ENCODE results near the gene ENG.
A peak's percentile ranks its signal among the peaks of the same experiment; 100 is the strongest.
"Not testable (repeated sequence)": the region's sequence is repeated elsewhere in the genome, so short reads cannot be mapped to it uniquely, and the experiment has no call there.

Gene ENG

DNA sequence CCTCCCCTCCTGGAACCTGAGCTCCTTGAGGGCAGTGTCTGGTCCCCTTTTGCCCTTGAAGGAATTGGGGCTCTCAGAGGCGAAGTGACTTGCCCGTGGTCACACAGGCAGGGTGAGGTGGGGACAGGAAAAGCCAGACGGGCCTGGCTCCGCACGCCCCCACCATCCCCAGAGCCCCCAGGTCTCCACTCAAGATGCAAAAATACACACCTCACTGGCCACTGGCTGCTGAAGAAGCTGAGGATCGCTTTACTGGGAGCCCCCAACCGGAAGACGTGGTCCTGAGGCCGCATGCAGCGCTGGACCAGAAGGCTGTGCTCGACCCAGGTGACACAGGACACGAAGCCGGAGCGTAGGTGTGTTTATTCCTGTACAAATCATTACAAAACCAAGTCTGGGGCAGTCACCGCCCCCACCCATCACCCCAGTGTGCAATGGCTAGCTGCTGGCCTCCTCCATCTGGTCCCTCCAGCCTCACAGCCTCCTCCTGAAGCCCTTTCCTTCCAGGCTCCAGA lies 30.6 kb upstream of the ENG start:
- no peak overlapping the region for H3K4me3 ChIP-seq (ENCODE audit: low read depth, low read length)
- TF ChIP-seq, protein P1, sequence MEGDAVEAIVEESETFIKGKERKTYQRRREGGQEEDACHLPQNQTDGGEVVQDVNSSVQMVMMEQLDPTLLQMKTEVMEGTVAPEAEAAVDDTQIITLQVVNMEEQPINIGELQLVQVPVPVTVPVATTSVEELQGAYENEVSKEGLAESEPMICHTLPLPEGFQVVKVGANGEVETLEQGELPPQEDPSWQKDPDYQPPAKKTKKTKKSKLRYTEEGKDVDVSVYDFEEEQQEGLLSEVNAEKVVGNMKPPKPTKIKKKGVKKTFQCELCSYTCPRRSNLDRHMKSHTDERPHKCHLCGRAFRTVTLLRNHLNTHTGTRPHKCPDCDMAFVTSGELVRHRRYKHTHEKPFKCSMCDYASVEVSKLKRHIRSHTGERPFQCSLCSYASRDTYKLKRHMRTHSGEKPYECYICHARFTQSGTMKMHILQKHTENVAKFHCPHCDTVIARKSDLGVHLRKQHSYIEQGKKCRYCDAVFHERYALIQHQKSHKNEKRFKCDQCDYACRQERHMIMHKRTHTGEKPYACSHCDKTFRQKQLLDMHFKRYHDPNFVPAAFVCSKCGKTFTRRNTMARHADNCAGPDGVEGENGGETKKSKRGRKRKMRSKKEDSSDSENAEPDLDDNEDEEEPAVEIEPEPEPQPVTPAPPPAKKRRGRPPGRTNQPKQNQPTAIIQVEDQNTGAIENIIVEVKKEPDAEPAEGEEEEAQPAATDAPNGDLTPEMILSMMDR (IDR thresholded peaks at IDR 0.05; ENCODE audit: low read depth, low read length) = no peak

DNA sequence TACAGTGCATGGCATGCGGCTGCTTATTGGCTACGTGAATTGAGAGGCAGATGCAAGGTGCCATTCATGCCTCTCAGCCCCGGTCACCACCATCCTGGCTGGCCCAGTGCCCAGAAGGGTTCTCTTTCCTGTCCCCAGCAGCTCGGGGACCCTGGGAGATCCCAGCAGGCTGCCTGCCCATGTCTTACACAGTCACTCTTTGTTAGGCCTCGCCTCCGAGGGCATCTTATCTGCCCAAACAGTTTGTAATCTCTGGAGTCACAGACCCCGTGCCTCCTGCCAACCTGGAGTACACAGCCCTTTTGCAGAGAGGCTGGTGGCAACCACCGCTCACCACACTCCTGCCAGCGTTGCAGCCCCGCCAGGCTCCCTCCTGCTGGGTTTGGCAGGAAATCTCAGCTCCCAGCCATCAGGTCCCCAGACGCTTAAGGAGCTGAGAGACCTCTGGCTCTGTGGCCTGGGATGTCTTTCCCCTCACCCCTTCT lies 30.0 kb upstream of the ENG start:
- H3K4me3 ChIP-seq (ENCODE audit: low read depth, low read length) = no peak overlapping the region
- TF ChIP-seq, protein P1 (IDR thresholded peaks at IDR 0.05; ENCODE audit: low read depth, low read length) = no peak

DNA sequence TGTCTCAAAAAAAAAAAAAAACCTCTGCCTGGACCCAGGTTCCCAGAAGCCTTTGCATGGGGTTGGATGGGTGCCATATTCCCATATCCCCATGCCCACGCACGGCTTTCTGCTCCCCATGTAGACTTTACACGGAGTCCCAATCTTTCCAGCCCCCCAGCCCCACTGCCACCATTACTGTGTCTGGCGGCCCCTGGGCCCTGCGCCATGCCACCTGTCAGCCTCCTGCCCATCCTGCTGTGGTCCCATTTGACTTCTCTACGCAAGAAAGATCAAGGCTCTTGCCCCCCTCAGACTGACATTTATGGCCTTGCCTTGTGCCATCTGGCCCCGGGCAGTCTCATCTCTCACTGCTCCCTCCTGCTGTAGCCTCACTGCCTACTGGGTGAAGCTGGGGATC lies 29.5 kb upstream of the ENG start:
- no peak overlapping the region for H3K4me3 ChIP-seq (ENCODE audit: low read depth, low read length)
- TF ChIP-seq, protein P1 (IDR thresholded peaks at IDR 0.05; ENCODE audit: low read depth, low read length) = no peak

DNA sequence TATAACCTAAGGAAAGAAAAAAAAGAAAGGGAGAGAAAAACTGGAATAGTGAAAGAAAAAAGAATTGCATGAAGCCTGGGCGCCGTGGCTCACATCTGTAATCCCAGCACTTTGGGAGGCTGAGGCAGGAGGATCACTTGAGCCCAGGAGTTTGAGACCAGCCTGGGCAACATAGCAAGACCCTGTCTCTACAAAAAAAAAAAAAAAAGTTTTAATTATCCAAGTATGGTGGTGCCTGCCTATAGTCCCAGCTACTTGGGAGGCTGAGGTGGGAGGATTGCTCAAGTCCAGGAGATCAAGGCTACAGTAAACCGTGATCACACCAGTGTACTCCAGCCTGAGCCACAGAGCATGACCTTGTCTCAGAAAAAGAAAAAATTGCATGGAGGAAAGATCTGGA lies 27.3 kb upstream of the ENG start:
- H3K4me3 ChIP-seq (ENCODE audit: low read depth, low read length) = not testable (repeated sequence)

DNA sequence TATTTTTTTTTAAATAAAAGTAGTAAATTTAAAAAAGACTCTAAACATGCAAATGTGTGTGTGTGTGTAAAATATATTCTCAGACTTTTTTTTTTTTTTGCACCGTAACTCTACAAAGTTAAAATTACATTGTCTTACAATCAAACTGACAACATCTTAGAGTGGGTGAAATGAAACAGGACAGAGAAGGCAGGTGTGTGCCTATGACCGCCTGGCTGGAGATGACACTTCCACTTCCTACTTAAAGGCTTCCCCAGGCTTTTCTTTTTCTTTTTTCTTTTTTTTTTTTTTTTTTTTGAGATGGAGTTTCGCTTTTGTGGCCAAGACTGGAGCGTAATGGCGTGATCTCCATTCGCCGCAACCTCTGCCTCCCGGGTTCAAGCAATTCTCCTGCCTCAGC lies 25.7 kb upstream of the ENG start:
- no peak overlapping the region for H3K4me3 ChIP-seq (ENCODE audit: low read depth, low read length)
- TF ChIP-seq, protein P1 (IDR thresholded peaks at IDR 0.05; ENCODE audit: low read depth, low read length) = no peak

DNA sequence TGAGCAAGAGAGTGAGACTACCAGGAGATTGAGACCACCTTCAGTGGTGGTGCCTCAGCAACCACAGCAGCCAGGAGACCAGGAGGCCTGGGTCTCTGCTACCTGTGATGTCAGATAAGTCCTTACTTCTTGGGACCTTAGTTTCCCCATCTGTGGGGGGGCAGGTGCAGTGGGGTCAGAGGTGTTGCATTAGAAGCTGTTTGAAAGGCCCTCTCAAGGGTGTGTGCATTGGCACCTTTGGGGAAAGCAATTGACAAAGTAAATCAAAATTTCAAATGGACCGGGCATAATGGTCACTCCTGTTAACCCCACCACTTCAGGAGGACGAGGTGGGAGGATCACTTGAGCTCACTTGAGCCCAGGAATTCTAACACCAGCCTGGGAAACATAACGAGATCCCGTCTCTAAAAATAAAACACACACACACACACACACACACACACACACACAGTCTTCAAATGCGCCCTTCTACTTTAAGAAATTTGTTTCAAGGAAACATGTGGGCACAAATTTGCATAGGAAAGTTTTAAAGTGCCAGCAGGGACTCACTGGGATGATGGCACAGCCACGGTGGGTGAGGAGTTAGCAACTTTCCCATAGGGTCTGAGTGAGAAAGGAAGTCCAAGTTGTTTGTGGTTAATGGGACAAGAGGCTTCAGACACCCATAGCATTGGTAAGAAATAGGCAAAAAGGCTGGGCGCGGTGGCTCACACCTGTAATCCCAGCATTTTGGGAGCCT lies 24.4 kb upstream of the ENG start:
- TF ChIP-seq, protein P1 (IDR thresholded peaks at IDR 0.05; ENCODE audit: low read depth, low read length) = no peak
- no peak overlapping the region for H3K4me3 ChIP-seq (ENCODE audit: low read depth, low read length)

DNA sequence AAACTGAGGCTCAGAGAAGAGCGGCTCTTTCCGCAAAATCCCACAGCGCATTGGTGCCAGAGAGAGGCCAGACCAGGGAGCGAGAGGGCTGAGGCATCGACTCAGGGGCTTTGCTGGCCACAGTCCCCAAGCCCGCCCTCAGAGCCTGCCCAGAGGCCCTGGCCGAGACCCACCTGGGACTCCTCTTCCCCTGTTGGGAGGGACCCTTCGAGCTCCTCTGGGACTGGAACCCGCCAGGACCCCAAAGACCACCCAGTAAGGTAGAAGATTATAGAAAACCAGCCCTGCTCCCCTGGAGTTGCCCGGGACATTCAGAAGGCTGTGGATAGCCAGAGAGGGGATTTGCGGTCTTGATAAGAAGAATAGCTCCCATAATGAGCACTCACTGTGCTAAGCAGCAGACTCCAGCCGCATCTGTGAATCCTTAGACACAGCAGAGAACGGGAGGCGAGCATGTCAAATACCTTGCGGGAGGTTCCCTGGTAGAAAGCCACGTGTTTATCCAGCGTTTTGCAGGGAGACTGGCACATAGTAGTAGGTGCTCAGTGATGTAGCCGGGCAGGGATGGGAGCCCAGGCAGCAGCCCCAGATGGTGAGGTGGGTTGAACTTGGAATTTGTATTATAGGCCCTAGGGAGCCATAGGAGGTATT lies 23.7 kb upstream of the ENG start:
- TF ChIP-seq, protein P1 (IDR thresholded peaks at IDR 0.05; ENCODE audit: low read depth, low read length) = no peak
- H3K4me3 ChIP-seq (ENCODE audit: low read depth, low read length) = peak overlapping the region; percentile 67

Measured in WI38 (cell line).